Measurements from ENCODE around the gene CDCP2. TPM values are rescaled to one million over a fixed set of nuclear protein-coding genes. Genes with fewer than 3 reads are reported as not detected.

Gene CDCP2
- total RNA-seq: under 1 TPM; 0.11 to 0.14 TPM

- no peaks in the 10 kb centered on the region for H3K9me3 Mint-ChIP-seq
- DNase-seq (ENCODE audit: low spot score in 2 of 2): no peak
- no peak within 1 kb of the TSS for H3K27ac Mint-ChIP-seq
- H3K36me3 Mint-ChIP-seq: no peaks in the 10 kb centered on the region
- ATAC-seq: no peak
Measured at GRCh38 chr1:54152696-54153095, at the start of gene CDCP2. Gene CDCP2, minus strand, starts transcription at chr1:54153000. Its CDS starts 78 bp downstream, at chr1:54152922.

- H3K27ac Mint-ChIP-seq: peak overlapping the region; percentile 89 to 96
- DNase-seq (ENCODE audit: low spot score in 2 of 2) (no peak), ATAC-seq (peak in 1 of 2 donors; percentile 13)
- peaks cover 16 to 18% of the 10 kb centered on the region in 2 donors for H3K36me3 Mint-ChIP-seq
- H3K9me3 Mint-ChIP-seq: no peaks in the 10 kb centered on the region
Measured at GRCh38 chr1:54200519-54200997, 47.8 kb upstream of the CDCP2 start.

- H3K9me3 Mint-ChIP-seq: no peaks in the 10 kb centered on the region
- ATAC-seq (peak; percentile 98 to 99), DNase-seq (ENCODE audit: low spot score in 2 of 2) (peak; percentile 87 to 92)
- H3K27ac Mint-ChIP-seq: peak within 1 kb of the TSS; percentile 89 to 96
- peaks cover 10 to 18% of the 10 kb centered on the region in 2 donors for H3K36me3 Mint-ChIP-seq
Measured at GRCh38 chr1:54199765-54200518, 47.1 kb upstream of the CDCP2 start, which contains the start of the genes CYB5RL and MRPL37. Gene CYB5RL, minus strand, starts transcription at chr1:54200030. Its CDS starts 4,414 bp downstream, at chr1:54195616. Gene MRPL37, plus strand, starts transcription at chr1:54200167. Its CDS starts 77 bp downstream, at chr1:54200244.

DNA sequence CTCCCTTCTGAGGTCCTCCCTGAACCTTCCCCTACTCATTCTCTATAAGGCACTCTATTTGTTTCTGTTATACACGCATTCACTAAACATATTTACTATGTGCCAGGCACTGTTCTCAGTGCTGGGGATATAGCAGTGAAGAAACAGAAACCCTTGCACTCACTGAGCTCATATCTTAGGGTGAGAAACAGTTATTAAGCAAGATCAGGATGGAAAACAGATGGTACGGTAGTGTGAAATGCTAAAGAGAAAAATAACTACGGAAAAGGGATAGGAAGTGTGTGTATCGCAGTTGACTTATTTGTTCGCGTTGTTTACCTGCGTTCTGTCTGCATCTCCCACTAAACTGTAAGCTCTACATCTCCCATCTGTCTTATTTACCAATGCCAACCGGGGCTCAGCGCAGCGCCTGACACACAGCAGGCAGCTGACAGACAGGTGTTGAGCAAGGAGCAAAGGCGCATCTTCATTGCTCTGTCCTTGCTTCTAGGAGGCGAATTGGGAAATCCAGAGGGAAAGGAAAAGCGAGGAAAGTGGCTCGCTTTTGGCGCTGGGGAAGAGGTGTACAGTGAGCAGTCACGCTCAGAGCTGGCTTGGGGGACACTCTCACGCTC, 46.5 kb upstream of the CDCP2 start:
- Mint-ChIP-seq H3K36me3 (peaks cover 8 to 18% of the 10 kb centered on the region in 2 donors), H3K9me3 (no peaks in the 10 kb centered on the region), H3K27ac (peak overlapping the region; percentile 15 to 89)
- peak in 1 of 2 donors; percentile 10 for DNase-seq (ENCODE audit: low spot score in 2 of 2)
- ATAC-seq: peak in 1 of 2 donors; percentile 1

DNA sequence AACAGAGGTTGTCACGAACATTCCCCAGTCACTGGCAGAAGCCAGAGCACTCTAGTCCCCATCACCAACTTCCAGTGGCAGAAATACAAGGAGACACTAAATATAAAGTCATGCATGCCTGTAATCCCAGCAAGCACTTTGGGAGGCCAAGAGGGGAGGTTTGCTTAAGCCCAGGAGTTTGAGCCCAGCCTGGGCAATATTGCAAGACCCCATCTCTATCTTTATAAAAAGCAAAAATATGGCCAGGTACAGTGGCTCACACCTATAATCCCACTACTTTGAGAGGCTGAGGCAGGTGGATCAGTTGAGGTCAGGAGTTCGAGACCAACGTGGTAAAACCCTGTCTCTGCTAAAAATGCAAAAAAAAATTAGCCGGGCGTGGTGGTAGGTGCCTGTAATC, 40.7 kb upstream of the CDCP2 start:
- ATAC-seq (no peak), DNase-seq (ENCODE audit: low spot score in 2 of 2) (no peak)
- H3K27ac Mint-ChIP-seq: no peak overlapping the region
- no peaks in the 10 kb centered on the region for H3K9me3 Mint-ChIP-seq
- no peaks in the 10 kb centered on the region for H3K36me3 Mint-ChIP-seq

- Mint-ChIP-seq H3K9me3 (no peaks in the 10 kb centered on the region), H3K36me3 (no peaks in the 10 kb centered on the region), H3K27ac (no peak overlapping the region)
- ATAC-seq (no peak), DNase-seq (ENCODE audit: low spot score in 2 of 2) (no peak)
Measured at GRCh38 chr1:54191525-54191924, 38.7 kb upstream of the CDCP2 start.

DNA sequence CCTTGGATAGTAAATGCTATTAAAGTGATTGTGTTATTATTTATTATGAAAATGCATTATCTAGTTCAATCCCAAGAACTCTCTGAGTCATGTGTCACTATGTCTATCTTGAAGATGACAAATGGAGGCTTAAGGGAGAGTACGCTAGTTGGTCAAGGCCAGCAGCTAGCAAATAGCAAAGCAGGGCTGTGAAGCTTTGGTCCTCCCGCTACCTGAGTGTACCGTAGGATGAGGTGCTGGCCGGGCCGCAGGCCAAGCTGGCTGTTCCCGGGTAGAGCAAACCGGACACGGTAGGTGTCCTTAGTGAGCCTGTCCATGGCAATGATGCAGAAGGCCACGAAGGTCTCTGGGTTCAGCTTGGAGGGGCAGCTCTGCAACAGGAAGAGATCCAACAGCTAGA, 37.7 kb upstream of the CDCP2 start:
- no peak for ATAC-seq
- Mint-ChIP-seq H3K9me3 (no peaks in the 10 kb centered on the region), H3K36me3 (peaks cover 5 to 7% of the 10 kb centered on the region in 2 donors), H3K27ac (no peak overlapping the region)
- no peak for DNase-seq (ENCODE audit: low spot score in 2 of 2)

DNA sequence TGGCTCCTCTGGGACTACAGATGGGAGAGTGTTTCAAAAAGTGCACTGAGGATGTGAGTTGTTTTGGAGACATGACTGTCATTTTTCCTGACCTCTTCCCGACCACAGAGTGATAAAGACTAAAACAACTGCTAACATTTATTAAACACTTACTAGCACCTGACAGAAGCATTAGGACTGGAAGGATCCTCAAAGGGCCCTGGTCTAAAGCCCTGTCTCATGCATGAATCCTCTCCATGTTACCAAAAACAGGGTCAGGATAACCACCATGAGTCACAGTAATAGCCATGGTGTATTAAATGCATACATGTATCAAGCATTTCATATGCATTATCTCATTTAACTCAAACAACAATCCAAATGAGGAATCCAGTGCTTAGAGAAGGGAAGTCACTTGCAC, 35.5 kb upstream of the CDCP2 start:
- ATAC-seq: no peak
- Mint-ChIP-seq H3K9me3 (no peaks in the 10 kb centered on the region), H3K36me3 (peaks cover 5 to 7% of the 10 kb centered on the region in 2 donors), H3K27ac (no peak overlapping the region)
- no peak for DNase-seq (ENCODE audit: low spot score in 2 of 2)

GRCh38 chr1:54186056-54186455, 33.3 kb upstream of the CDCP2 start:
- Mint-ChIP-seq H3K27ac (no peak overlapping the region), H3K9me3 (no peaks in the 10 kb centered on the region), H3K36me3 (peaks cover 5 to 7% of the 10 kb centered on the region in 2 donors)
- DNase-seq (ENCODE audit: low spot score in 2 of 2) (no peak), ATAC-seq (no peak)

GRCh38 chr1:54180701-54181360, 28.0 kb upstream of the CDCP2 start:
- H3K27ac Mint-ChIP-seq: peak overlapping the region in 1 of 2 donors; percentile 44
- DNase-seq (ENCODE audit: low spot score in 2 of 2) (no peak), ATAC-seq (no peak)
- peaks cover 2% of the 10 kb centered on the region in 2 donors for H3K36me3 Mint-ChIP-seq
- no peaks in the 10 kb centered on the region for H3K9me3 Mint-ChIP-seq

- no peaks in the 10 kb centered on the region for H3K36me3 Mint-ChIP-seq
- H3K9me3 Mint-ChIP-seq: no peaks in the 10 kb centered on the region
- no peak for ATAC-seq
- no peak overlapping the region for H3K27ac Mint-ChIP-seq
- DNase-seq (ENCODE audit: low spot score in 2 of 2): no peak
Measured at GRCh38 chr1:54178296-54179070, 25.7 kb upstream of the CDCP2 start.

DNA sequence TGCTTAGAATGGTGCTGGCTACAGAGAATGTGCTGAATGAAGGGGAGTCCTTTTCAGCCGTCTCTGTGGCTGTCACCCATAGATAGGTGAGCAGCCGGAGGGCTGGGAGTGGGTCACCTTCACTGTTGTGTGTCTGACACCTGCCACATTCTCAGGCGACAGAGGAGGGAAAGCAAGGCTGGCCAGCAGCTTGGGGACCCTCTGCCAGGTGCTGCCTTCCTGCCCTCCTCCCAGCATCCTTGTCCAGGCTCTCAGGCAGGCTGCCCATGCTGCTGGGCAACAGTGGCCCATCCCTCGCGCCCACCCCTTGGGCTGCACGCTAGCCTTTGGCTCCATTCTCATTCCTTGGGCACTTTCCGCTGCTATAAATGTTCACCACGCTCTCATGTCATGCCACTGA, 24.9 kb upstream of the CDCP2 start:
- no peaks in the 10 kb centered on the region for H3K9me3 Mint-ChIP-seq
- ATAC-seq: no peak
- peak overlapping the region in 1 of 2 donors; percentile 82 for H3K27ac Mint-ChIP-seq

GRCh38 chr1:54176621-54177327, 24.0 kb upstream of the CDCP2 start:
- no peak for DNase-seq (ENCODE audit: low spot score in 2 of 2)
- no peak for ATAC-seq
- no peaks in the 10 kb centered on the region for H3K36me3 Mint-ChIP-seq
- no peaks in the 10 kb centered on the region for H3K9me3 Mint-ChIP-seq
- H3K27ac Mint-ChIP-seq: peak overlapping the region in 1 of 2 donors; percentile 77

More for the DNA sequence above, 24.9 kb upstream of the CDCP2 start:
- no peaks in the 10 kb centered on the region for H3K36me3 Mint-ChIP-seq
- DNase-seq (ENCODE audit: low spot score in 2 of 2): no peak

GRCh38 chr1:54174106-54174505, 21.3 kb upstream of the CDCP2 start:
- no peak for DNase-seq (ENCODE audit: low spot score in 2 of 2)
- Mint-ChIP-seq H3K36me3 (no peaks in the 10 kb centered on the region), H3K9me3 (no peaks in the 10 kb centered on the region), H3K27ac (no peak overlapping the region)
- ATAC-seq: no peak

GRCh38 chr1:54173681-54174080, 20.9 kb upstream of the CDCP2 start:
- no peak overlapping the region for H3K27ac Mint-ChIP-seq
- H3K9me3 Mint-ChIP-seq: no peaks in the 10 kb centered on the region
- ATAC-seq (no peak), DNase-seq (ENCODE audit: low spot score in 2 of 2) (no peak)
- no peaks in the 10 kb centered on the region for H3K36me3 Mint-ChIP-seq
